Measurements from ENCODE around the gene CEBPB.

- TF ChIP-seq EZH2 (IDR thresholded peaks at IDR 0.05) = no peak
- TF ChIP-seq POLR2AphosphoS5 (IDR thresholded peaks at IDR 0.05; ENCODE audit: borderline replicate concordance, low read depth, low read length) = no peak
- no peak for TF ChIP-seq FOXP2 (optimal IDR thresholded peaks at IDR 0.05; ENCODE audit: control extremely low read depth, extremely low read length, insufficient read depth)
These were observed 24.6 kb downstream of the CEBPB start for GRCh38 chr20:50215101-50215690.

Data from SK-N-MC (cell line).